Measurements from ENCODE around the gene TRIM4.

The TRIM4 gene

GRCh38 chr7:99855236-99855635 lies 64.1 kb downstream of the TRIM4 start:
- no peak for TF ChIP-seq CTCF (conservative IDR thresholded peaks at IDR 0.05; ENCODE audit: low read depth)
- H3K27ac ChIP-seq, result no peak overlapping the region
- no peak for DNase-seq (ENCODE audit: low spot score)
- CTCF ChIA-PET, result interaction anchor here (0.6 kb wide), 1 partner anchor 15 kb away, joined by 3 read pairs; no protein-coding TSS in a partner anchor
- POLR2A ChIA-PET (ENCODE audit: low non-redundant PET), result no interaction called here

GRCh38 chr7:99848420-99849216 lies 70.7 kb downstream of the TRIM4 start:
- ChIA-PET POLR2A (ENCODE audit: low non-redundant PET) (no interaction called here), CTCF (interaction anchor here (0.5 kb wide), 1 partner anchor 177 kb away, joined by 3 read pairs; no protein-coding TSS in a partner anchor)
- TF ChIP-seq CTCF (conservative IDR thresholded peaks at IDR 0.05; ENCODE audit: low read depth), result no peak
- no peak for DNase-seq (ENCODE audit: low spot score)
- no peak overlapping the region for H3K27ac ChIP-seq

GRCh38 chr7:99844328-99844727 lies 75.0 kb downstream of the TRIM4 start:
- ChIA-PET POLR2A (ENCODE audit: low non-redundant PET) (no interaction called here), CTCF (no interaction called here)
- H3K27ac ChIP-seq, result no peak overlapping the region
- DNase-seq (ENCODE audit: low spot score), result no peak
- TF ChIP-seq CTCF (conservative IDR thresholded peaks at IDR 0.05; ENCODE audit: low read depth), result no peak

- CTCF ChIA-PET, result no interaction called here
- DNase-seq (ENCODE audit: low spot score), result peak; percentile 5
- no peak overlapping the region for H3K27ac ChIP-seq
- POLR2A ChIA-PET (ENCODE audit: low non-redundant PET), result no interaction called here
- no peak for TF ChIP-seq CTCF (conservative IDR thresholded peaks at IDR 0.05; ENCODE audit: low read depth)
These were observed 75.5 kb downstream of the TRIM4 start for GRCh38 chr7:99843808-99844207.

- TF ChIP-seq CTCF (conservative IDR thresholded peaks at IDR 0.05; ENCODE audit: low read depth), result no peak
- CTCF ChIA-PET, result no interaction called here
- no peak overlapping the region for H3K27ac ChIP-seq
- POLR2A ChIA-PET (ENCODE audit: low non-redundant PET), result no interaction called here
- DNase-seq (ENCODE audit: low spot score), result no peak
These were observed 76.4 kb downstream of the TRIM4 start for GRCh38 chr7:99842926-99843325.
